Endothelial cell of umbilical vein (primary cell): Measurements from ENCODE around the gene IMPA2. TPM values are rescaled to one million over a fixed set of nuclear protein-coding genes. Genes with fewer than 3 reads are reported as not detected.

Experiments used
- BruUV-seq: library from RNA; stranded (reverse); fragments of 400-500 nt; replicated peaks from 2 replicates; lab custom pipeline; 2021; lab: Mats Ljungman, UMichigan
- CTCF ChIA-PET: fragments of 300-600, 350-600 bp; sonication (Branson Sonifier 250); formaldehyde crosslinking; loops from one replicate; lab custom pipeline; 2021; ENCODE audit warnings: antibody characterized with exemption, inconsistent platforms; lab: Charles Lee
- POLR2A ChIA-PET: fragments of 300-600, 350-600 bp; sonication (Branson Sonifier 250); formaldehyde crosslinking; loops from one replicate; lab custom pipeline; 2021; ENCODE audit warnings: antibody characterized with exemption, inconsistent platforms; lab: Charles Lee
- DNase-seq: peaks from one replicate; pipeline ENCODE4 v3.0.0-alpha.2; 2011; ENCODE audit warnings: low read depth, low spot score
- FAIRE-seq: peaks from 2 replicates; lab custom pipeline; 2011; peaks lifted over from hg19 to GRCh38; lab: Jason Lieb, UNC
- H2AFZ ChIP-seq: 2 replicates; pipeline ENCODE4 v1.6.0; 2012; ENCODE audit warnings: low read depth, low read length, control low read depth, inconsistent platforms
- H3K27ac ChIP-seq: 2 replicates; pipeline ENCODE4 v1.5.1; 2011; ENCODE audit warnings: low read depth, mild to moderate bottlenecking, control low read depth, low read length, moderate library complexity; ENCODE audit not compliant: insufficient read depth
- H3K27me3 ChIP-seq, 2 experiments: 2 replicates each; pipeline versions ENCODE4 v1.6.0 to v1.6.1; 2011; ENCODE audit warnings: low read length in 2 of 2, mixed read lengths in 1 of 2; ENCODE audit not compliant: control insufficient read depth in 2 of 2, insufficient read depth in 2 of 2
- H3K36me3 ChIP-seq, 2 experiments: 2 replicates in 1 of 2; 3 replicates in 1 of 2; pipeline ENCODE4 v1.5.1; 2011; ENCODE audit warnings: low read length in 2 of 2, mild to moderate bottlenecking in 1 of 2, moderate library complexity in 1 of 2; ENCODE audit not compliant: control insufficient read depth in 2 of 2, insufficient read depth in 2 of 2; ENCODE audit errors: extremely low read depth in 1 of 2
- H3K4me1 ChIP-seq: 3 replicates; pipeline ENCODE4 v1.5.1; 2011; ENCODE audit warnings: mild to moderate bottlenecking, low read length; ENCODE audit not compliant: control insufficient read depth, insufficient read depth; ENCODE audit errors: extremely low read depth
- H3K4me2 ChIP-seq: 2 replicates; pipeline ENCODE4 v1.6.1; 2011; ENCODE audit warnings: low read length, control low read depth, mixed read lengths; ENCODE audit not compliant: insufficient read depth
- H3K4me3 ChIP-seq, 3 experiments: fragments of 200-600 bp in 1 of 3; sonication (generic), shearing (Covaris generic) in 1 of 3; replicated peaks in 1 of 3; 2 replicates each; pipeline ENCODE4 v1.5.1; 2011 to 2016; ENCODE audit warnings: control low read depth in 3 of 3, low read length in 3 of 3, mild to moderate bottlenecking in 2 of 3, inconsistent platforms in 1 of 3, low read depth in 1 of 3, moderate library complexity in 1 of 3; ENCODE audit not compliant: insufficient read depth in 1 of 3
- H3K79me2 ChIP-seq: 2 replicates; pipeline ENCODE4 v1.6.0; 2012; ENCODE audit warnings: low read length, inconsistent platforms; ENCODE audit not compliant: control insufficient read depth, insufficient read depth
- H3K9ac ChIP-seq: replicated peaks from 2 replicates; pipeline ENCODE3; 2011; ENCODE audit warnings: low read length, control low read depth; ENCODE audit not compliant: insufficient read depth; ENCODE audit errors: extremely low read depth
- H3K9me1 ChIP-seq: replicated peaks from 3 replicates; pipeline ENCODE4 v1.6.0; 2011; ENCODE audit warnings: mild to moderate bottlenecking, low read length; ENCODE audit not compliant: control insufficient read depth, insufficient read depth; ENCODE audit errors: extremely low read depth
- H3K9me3 ChIP-seq: replicated peaks from 2 replicates; pipeline ENCODE4 v1.5.1; 2012; ENCODE audit warnings: low read length, inconsistent platforms; ENCODE audit not compliant: control insufficient read depth, insufficient read depth
- H4K20me1 ChIP-seq: replicated peaks from 2 replicates; pipeline ENCODE3; 2011; ENCODE audit warnings: mild to moderate bottlenecking, low read length; ENCODE audit not compliant: control insufficient read depth, insufficient read depth; ENCODE audit errors: extremely low read depth
- EZH2 ChIP-seq: IDR thresholded peaks from 2 replicates; pipeline ENCODE4 v1.6.1; 2012; ENCODE audit warnings: borderline replicate concordance, low read depth, mild to moderate bottlenecking, moderate library complexity, low read length, inconsistent platforms; ENCODE audit not compliant: severe bottlenecking
- FOS ChIP-seq: IDR thresholded peaks from 2 replicates; pipeline ENCODE4 v1.6.1; 2011; ENCODE audit warnings: mild to moderate bottlenecking, low read length, moderate library complexity, borderline replicate concordance; ENCODE audit not compliant: insufficient read depth
- GATA2 ChIP-seq: IDR thresholded peaks from 2 replicates; pipeline ENCODE4 v1.7.0; 2011; ENCODE audit warnings: low read depth, mild to moderate bottlenecking, moderate library complexity, mixed read lengths, low read length; ENCODE audit not compliant: insufficient read length, insufficient read depth
- JUN ChIP-seq: IDR thresholded peaks from 2 replicates; pipeline ENCODE4 v1.6.1; 2011; ENCODE audit warnings: borderline replicate concordance, low read depth; ENCODE audit not compliant: insufficient read length, insufficient read depth
- MYC ChIP-seq: IDR thresholded peaks from one replicate; pipeline ENCODE4 v1.6.1; 2011; ENCODE audit warnings: mild to moderate bottlenecking, low read depth, low read length
- POLR2A ChIP-seq: IDR thresholded peaks from 2 replicates; pipeline ENCODE4 v1.6.1; 2012; ENCODE audit warnings: low read depth, mild to moderate bottlenecking, control low read depth, low read length
- POLR2AphosphoS5 ChIP-seq: IDR thresholded peaks from 2 replicates; pipeline ENCODE4 v1.6.1; 2012; ENCODE audit warnings: low read depth, mild to moderate bottlenecking, control low read depth, low read length, moderate library complexity; ENCODE audit not compliant: insufficient read depth
- dilution Hi-C: fragments of 300-500 bp; cut with MboI; formaldehyde crosslinking; loops from one replicate; pipeline ENCODE4 v1.15.0; 2019; ENCODE audit warnings: low sequenced_read_pairs; ENCODE audit not compliant: extremely low pct_ligation_motif_present
- intact Hi-C: fragments of 100-400 bp; cut with micrococcal nuclease; formaldehyde crosslinking; loops from one replicate; pipeline ENCODE4 v1.10.0; 2022
- polyA plus RNA-seq, 4 experiments: library from polyadenylated mRNA; depleted of rRNA in 3 of 4; stranded (reverse) in 3 of 4; unstranded in 1 of 4; fragments of >200 nt; gene quantifications; 2 replicates each; pipeline versions ENCODE4 v1.2.1 to v1.2.3, GENCODE V29; 2011 to 2012; ENCODE audit warnings: missing spikeins in 1 of 4
- total RNA-seq: library from RNA; stranded (reverse); gene quantifications from 2 replicates; pipeline ENCODE4 v1.2.3, GENCODE V29; 2021
- TF ChIP-seq, protein P1 (sequence below): IDR thresholded peaks from 2 replicates; pipeline ENCODE4 v1.6.1; 2011; ENCODE audit not compliant: insufficient read depth, insufficient read length
- TF ChIP-seq, protein P2 (sequence below), 2 donors: IDR thresholded peaks; 1 replicate in 1 of 2; 2 replicates in 1 of 2; pipeline ENCODE4 v1.5.1; 2011; ENCODE audit warnings: low read length in 2 of 2, mild to moderate bottlenecking in 2 of 2, moderate library complexity in 2 of 2, control low read depth in 1 of 2, inconsistent platforms in 1 of 2, low read depth in 1 of 2; ENCODE audit not compliant: insufficient read depth in 1 of 2; ENCODE audit errors: extremely low read depth in 1 of 2

The IMPA2 gene
- total and polyA plus RNA-seq, 2 donors (not counting 3 experiments of a cell fraction or from before 2014, with no cell fraction given) = 6.1 to 8.0 TPM

DNA sequence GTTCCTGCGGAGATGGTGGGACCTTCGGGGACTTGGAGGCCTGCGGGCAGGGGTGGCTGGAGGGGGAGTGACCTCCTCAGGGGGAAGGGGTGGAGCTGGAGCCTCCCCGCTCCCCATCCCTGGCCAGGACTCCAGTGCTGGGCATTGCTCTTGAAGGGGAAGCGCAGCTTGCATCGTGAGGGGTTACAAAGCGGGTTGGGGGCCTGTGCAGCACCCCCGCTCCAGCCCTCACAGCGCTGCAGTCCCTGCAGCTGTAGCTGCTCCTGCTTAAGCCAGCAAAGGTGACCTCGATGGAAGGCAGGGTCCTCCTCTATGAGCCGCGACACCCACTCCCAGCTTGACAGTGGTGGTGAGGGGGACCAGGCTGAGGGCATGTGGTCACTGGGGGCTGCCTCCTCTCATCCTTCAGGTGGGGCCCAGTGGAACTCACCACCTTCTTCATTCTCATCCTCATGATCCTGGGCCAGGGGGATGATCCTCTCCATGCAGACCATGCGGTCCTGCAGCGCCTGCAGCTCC lies 75.6 kb downstream of the IMPA2 start:
- no peak for TF ChIP-seq EZH2
- TF ChIP-seq MYC = no peak
- TF ChIP-seq, protein P1, sequence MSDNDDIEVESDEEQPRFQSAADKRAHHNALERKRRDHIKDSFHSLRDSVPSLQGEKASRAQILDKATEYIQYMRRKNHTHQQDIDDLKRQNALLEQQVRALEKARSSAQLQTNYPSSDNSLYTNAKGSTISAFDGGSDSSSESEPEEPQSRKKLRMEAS = no peak
- no peak for TF ChIP-seq JUN
- TF ChIP-seq POLR2AphosphoS5 = no peak
- TF ChIP-seq GATA2 = no peak
- TF ChIP-seq, protein P2, sequence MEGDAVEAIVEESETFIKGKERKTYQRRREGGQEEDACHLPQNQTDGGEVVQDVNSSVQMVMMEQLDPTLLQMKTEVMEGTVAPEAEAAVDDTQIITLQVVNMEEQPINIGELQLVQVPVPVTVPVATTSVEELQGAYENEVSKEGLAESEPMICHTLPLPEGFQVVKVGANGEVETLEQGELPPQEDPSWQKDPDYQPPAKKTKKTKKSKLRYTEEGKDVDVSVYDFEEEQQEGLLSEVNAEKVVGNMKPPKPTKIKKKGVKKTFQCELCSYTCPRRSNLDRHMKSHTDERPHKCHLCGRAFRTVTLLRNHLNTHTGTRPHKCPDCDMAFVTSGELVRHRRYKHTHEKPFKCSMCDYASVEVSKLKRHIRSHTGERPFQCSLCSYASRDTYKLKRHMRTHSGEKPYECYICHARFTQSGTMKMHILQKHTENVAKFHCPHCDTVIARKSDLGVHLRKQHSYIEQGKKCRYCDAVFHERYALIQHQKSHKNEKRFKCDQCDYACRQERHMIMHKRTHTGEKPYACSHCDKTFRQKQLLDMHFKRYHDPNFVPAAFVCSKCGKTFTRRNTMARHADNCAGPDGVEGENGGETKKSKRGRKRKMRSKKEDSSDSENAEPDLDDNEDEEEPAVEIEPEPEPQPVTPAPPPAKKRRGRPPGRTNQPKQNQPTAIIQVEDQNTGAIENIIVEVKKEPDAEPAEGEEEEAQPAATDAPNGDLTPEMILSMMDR (IDR thresholded peaks at IDR 0.05; ENCODE audit: extremely low read depth in 1 of 2, insufficient read depth in 1 of 2, low read depth in 1 of 2, low read length in 2 of 2) = no peak
- TF ChIP-seq FOS = no peak
- no peak for TF ChIP-seq POLR2A
- H3K27me3 ChIP-seq = peaks cover 2 to 8% of the 10 kb centered on the region in 2 experiments
- no peak overlapping the region for H3K4me3 ChIP-seq
- dilution Hi-C loops = no loop called here
- H3K9me3 ChIP-seq = no peaks in the 10 kb centered on the region
- H3K4me1 ChIP-seq = no peaks in the 10 kb centered on the region
- no peaks in the 10 kb centered on the region for H3K79me2 ChIP-seq
- H3K36me3 ChIP-seq = no peaks in the 10 kb centered on the region
- no peaks in the 10 kb centered on the region for H4K20me1 ChIP-seq
- H3K9me1 ChIP-seq = no peaks in the 10 kb centered on the region
- ChIA-PET POLR2A (no interaction called here), CTCF (interaction anchor here (1.5 kb wide), 1 partner anchor 14 kb away, joined by 6 read pairs; no protein-coding TSS in a partner anchor)
- intact Hi-C loops = no loop called here
- no peak overlapping the region for H3K27ac ChIP-seq
- H2AFZ ChIP-seq = no peak overlapping the region
- no peak overlapping the region for H3K4me2 ChIP-seq
- no TSS peak for BruUV-seq
- no peak overlapping the region for H3K9ac ChIP-seq
- FAIRE-seq = no peak
- DNase-seq = no peak
